NCI-H1417 treated with DMSO at 0.1 percent for 48 hours (cell line): ENCODE results near the gene SH2D4B.
A peak's percentile ranks its signal among the peaks of the same experiment; 100 is the strongest.

Source experiments
- DNase-seq: peaks from one replicate; lab custom pipeline; 2025; lab: John Stamatoyannopoulos, UW

SH2D4B gene

GRCh38 chr10:80642661-80643060, 105.0 kb downstream of the SH2D4B start:
- no peak for DNase-seq

GRCh38 chr10:80646366-80646765, 108.7 kb downstream of the SH2D4B start:
- DNase-seq: no peak

- no peak for DNase-seq
These were observed 109.6 kb downstream of the SH2D4B start for GRCh38 chr10:80647173-80647833.

- DNase-seq: no peak
These were observed 110.4 kb downstream of the SH2D4B start for GRCh38 chr10:80648106-80648505.

- no peak for DNase-seq
These were observed 111.5 kb downstream of the SH2D4B start for GRCh38 chr10:80649183-80649582.

- no peak for DNase-seq
These were observed 118.2 kb downstream of the SH2D4B start for GRCh38 chr10:80655898-80656297.

GRCh38 chr10:80658068-80658467, 120.4 kb downstream of the SH2D4B start:
- DNase-seq: no peak

GRCh38 chr10:80659289-80659688, 121.6 kb downstream of the SH2D4B start:
- DNase-seq: no peak

GRCh38 chr10:80660266-80660665, 122.6 kb downstream of the SH2D4B start:
- no peak for DNase-seq

GRCh38 chr10:80660736-80661135, 123.0 kb downstream of the SH2D4B start:
- no peak for DNase-seq

GRCh38 chr10:80661526-80661925, 123.8 kb downstream of the SH2D4B start:
- no peak for DNase-seq

GRCh38 chr10:80662429-80663261, 124.9 kb downstream of the SH2D4B start:
- peak; percentile 1 for DNase-seq

GRCh38 chr10:80664071-80664680, 126.5 kb downstream of the SH2D4B start:
- DNase-seq: no peak

- DNase-seq: no peak
These were observed 131.8 kb downstream of the SH2D4B start for GRCh38 chr10:80669485-80669884.

- no peak for DNase-seq
These were observed 133.1 kb downstream of the SH2D4B start for GRCh38 chr10:80670774-80671173.

GRCh38 chr10:80671847-80672246, 134.1 kb downstream of the SH2D4B start:
- no peak for DNase-seq

- no peak for DNase-seq
These were observed 134.9 kb downstream of the SH2D4B start for GRCh38 chr10:80672613-80673012.

- no peak for DNase-seq
These were observed 137.1 kb downstream of the SH2D4B start for GRCh38 chr10:80674809-80675208.

- no peak for DNase-seq
These were observed 143.4 kb downstream of the SH2D4B start for GRCh38 chr10:80681142-80681541.

- no peak for DNase-seq
These were observed 146.6 kb downstream of the SH2D4B start for GRCh38 chr10:80684259-80684658.

- no peak for DNase-seq
These were observed 147.7 kb downstream of the SH2D4B start for GRCh38 chr10:80685355-80685754.

- DNase-seq: no peak
These were observed 149.2 kb downstream of the SH2D4B start for GRCh38 chr10:80686734-80687475.

GRCh38 chr10:80687476-80687789, 149.7 kb downstream of the SH2D4B start:
- DNase-seq: no peak
